Measurements from ENCODE around the gene FHIT.

FHIT gene

DNA sequence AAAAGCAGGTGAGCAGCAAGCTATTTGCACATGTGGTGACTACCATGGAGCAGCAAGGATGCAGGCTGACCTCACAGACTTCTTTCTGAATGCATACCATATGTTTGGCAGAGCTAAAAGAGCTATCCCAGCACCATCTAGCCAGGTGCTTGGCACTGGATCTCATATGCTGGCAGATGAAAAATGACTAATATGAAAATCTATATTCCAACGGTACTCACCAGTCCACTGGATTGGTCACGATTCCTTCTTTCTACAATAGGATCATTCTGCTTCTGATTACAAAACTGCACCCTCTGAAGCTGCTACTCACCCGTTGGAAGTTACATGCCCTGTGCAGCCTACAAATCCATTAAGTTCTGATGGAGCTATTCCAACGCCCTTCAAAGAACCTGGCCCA is 1487.1 kb downstream of the FHIT start:
- DNase-seq (ENCODE audit: low read depth): no peak

DNA sequence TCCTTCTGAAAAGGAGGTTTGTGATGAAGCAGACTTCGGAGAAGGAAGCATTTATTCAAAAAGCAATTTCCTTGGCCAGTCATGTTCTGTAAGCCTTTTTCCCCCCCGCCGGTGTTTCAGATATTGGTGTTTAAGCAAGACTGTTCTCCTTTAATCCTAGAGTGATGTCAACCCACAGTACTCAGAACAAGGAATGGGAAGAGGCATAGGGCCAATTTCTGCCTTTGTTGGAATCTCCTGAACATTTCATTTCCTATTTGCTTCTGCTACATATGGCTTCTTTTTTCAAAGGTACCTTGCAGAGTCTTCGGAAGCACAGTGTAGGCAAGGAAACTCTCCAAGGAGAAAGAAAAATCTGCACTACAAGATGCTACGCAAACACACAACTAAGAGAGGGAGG is 1488.3 kb downstream of the FHIT start:
- no peak for DNase-seq (ENCODE audit: low read depth)

DNA sequence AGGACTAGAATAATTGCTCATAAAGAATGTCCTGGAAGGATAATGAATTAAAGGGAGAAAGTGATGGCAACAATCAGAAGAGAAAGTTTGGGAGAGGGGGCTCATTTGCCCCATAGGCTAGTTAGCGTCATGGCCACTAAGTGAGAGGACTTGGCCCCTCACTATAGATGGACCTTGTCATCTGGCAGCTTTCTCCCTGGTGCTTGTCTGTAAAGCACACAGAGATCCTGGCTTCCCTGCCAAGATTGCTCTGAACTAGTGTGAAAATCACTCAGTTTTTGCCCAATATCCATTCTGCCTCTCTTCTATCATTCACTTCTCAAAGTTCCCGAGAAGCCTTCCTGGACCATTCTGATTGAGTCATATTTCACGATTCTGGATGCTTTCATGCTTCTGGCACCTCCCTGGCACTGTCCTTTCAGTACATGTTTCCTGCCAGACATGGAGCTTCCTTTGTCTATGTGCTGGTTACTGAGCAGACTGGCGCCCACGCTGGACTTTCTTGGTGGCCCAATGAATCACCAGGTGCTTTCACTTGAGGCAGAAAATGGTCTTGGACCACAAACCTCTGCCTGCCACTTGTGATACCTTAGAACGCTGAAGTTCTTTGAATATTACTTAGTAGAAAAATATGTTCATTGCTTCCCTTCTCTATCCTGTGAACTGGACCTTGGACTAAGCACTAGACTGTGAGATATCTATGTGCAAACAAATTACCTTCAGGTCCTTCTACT is 1491.8 kb downstream of the FHIT start:
- no peak for DNase-seq (ENCODE audit: low read depth)

DNA sequence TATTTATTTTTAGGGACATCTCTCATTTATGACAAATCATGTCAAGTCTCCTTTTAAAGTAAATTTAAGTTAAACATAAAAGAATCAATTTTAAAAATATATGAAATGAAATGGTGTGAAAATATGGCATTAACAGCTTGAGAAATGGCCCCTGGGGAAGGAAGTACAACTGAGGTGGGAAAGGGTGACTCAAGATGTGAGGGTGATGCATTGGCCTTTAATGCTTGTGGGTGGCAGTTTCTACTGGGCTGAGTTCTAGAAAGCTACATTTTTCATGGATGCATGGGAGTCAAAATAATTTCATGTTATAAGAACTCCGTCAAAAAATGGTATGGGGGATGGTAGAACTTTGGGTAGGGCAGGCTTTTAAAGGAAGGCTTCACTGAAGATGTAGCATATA is 1492.6 kb downstream of the FHIT start:
- no peak for DNase-seq (ENCODE audit: low read depth)

DNA sequence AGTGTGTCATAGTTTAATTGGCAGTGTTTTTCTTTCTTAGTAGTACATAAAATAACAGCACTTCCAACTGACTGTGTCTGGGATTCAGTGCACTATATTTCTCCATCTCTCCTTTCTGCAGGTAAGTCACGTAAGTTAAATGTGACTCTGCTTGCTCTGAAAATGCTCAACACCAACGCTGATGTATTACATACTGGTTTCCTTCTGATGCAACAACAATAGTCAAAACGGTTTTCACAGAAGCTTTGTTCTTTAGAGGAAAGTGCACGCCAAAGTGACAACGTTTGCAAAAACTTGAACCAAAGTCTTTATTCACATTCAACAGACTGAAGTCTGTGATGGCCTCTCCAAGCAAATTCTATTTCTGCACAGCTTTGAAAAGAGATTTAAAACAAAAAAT is 1494.3 kb downstream of the FHIT start:
- no peak for DNase-seq (ENCODE audit: low read depth)

DNA sequence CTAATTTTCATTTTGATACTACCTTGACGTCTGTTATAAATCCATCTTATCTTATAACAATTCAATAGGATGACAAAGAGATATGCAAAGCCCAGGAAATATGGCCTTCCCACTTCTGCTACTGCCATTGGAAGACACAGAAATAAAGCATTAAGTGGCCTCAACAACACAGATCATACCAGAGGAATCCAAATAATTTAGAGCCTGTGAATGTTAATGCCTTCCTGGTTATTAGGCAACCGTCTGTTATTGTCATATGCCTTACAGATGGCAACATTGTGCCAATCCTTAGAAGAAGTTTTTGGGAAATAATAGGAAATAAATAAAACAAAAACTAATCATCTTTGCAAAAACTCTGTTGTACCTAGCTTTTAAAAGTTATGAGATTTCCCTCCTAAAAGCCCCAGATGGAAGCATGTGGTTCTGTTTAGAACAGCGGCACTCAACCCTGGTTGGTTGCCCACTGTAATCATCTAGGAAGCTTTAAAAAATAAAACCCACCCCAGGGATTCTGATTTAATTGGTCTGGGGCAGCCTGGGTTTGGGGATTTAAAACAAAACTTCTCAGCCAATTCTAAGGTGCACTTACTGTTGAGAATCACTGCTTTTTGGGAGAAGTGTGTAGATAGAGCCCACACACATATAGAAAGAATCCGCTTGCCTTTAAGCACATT is 1496.7 kb downstream of the FHIT start:
- no peak for DNase-seq (ENCODE audit: low read depth)

DNA sequence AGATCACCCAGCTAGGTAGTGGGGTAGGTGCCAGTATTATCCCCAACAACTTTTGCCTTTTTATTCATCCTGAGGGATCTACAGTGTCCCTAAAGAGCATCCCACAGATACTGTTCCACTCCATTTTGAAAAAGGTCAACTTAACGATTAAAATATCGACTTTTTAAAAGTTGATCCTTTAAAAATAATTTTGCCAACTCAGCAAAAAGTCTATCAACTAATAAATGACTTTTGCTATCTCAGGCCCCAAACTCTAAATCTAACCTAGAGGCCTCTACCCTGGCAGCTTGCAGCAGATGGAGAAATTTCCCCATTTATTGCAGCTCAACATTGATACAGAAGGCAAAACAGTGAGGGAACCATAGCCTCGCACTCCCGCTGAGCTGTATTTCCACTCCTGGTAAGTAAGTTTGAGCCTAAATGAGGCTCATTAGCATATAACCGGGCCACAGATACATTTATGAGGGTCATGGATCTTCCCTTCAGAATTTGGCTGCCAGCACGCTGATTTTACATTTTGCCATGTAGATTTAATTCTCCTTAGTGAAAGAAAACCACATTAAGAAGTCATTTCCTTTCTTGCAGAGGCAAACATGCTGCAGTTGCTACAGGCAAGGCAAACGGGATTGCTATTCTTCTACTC is 1497.3 kb downstream of the FHIT start:
- no peak for DNase-seq (ENCODE audit: low read depth)

DNA sequence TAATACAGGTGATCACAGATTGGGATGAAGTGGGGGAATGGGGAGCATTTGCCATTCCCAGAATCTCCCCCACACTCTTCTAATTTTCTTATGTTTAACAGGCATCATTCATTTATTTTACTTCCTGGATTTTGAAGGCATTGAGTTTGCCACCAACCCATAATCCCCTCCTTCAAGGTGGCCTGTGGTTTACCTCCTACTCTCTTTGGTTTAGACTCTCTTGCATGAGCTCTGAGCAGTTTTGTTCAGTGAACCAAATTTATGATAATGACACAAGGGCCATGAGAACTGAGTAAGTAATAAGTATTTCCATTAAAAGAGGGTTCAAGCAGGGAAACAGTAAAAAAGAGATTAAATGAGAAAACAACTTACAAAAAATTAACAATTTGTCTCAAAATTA is 1498.3 kb downstream of the FHIT start:
- no peak for DNase-seq (ENCODE audit: low read depth)

DNA sequence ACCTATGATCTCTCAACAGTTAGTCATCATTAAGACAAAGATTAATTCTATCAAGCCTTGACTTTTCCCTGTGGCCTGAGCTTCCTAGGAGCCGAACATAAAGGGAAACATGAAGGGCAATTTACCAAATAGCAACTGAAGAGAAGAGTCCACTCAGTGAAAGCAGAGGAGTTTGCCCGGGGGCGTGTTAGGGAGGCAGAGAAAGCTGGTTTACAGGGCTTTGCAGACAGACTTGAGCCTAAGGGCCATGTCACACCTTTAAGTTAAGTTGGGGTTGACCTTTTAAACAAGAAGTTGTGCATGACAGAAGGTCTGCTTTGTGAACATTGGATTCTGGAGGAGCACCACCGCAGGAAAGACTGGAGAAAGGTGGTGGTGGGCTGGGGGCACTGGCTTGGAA is 1499.6 kb downstream of the FHIT start:
- no peak for DNase-seq (ENCODE audit: low read depth)

DNA sequence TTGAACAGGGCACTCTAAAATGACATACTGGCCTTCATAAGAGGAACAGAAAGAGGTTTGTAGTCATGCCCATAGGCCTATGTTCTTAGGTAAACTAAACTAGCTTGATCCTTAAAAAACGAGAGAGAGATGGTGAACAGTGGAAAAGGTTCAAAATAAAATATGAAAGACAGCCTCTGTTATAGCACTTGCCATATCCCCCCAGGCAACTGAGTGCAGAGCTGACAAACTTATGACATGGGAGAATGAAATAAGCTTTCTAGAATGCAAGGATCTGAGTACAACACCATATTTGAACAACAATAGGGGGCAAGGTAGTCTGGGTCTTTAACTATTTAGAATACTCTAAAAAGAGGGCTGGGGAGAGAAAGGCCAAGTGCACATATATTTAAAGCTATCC is 1500.9 kb downstream of the FHIT start:
- DNase-seq (ENCODE audit: low read depth): no peak

DNA sequence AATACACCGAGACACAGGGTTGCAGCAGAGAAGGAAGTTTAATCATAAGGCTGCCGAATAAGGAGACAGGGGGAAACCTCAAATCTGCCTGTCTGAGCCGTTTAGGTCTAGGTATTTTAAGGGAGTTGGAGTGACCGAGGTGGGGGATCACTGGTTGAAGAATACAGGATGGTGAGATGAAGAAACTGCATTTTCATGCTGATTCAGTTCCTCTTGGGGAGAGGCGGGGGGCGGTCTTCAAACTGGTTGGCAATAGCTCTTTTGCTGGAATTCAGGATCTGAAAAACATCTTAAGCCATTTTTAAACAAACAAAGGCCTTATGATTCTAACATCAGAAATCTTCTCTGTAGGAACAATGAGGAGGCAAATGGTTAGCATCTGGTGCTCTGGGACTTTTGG is 1502.0 kb downstream of the FHIT start:
- no peak for DNase-seq (ENCODE audit: low read depth)

DNA sequence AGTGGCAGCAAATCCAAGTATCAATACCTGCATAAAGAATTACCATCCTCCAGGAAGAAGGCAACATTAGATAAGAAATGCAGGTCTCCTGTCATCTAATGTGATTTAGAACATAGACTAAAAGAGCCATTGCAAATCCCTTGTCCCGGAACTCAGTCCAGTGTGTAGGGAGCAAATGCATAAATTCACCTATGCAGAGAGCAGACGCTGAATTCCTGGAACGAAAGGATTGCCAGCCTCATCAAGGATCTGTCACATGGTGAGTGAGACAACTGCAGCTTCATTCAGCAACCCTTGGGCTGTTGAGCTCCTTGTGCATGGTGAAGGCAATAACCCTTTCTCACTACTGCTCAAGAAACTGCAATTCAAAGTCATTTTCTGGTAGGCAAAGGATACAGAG is 1504.7 kb downstream of the FHIT start:
- DNase-seq (ENCODE audit: low read depth): no peak

DNA sequence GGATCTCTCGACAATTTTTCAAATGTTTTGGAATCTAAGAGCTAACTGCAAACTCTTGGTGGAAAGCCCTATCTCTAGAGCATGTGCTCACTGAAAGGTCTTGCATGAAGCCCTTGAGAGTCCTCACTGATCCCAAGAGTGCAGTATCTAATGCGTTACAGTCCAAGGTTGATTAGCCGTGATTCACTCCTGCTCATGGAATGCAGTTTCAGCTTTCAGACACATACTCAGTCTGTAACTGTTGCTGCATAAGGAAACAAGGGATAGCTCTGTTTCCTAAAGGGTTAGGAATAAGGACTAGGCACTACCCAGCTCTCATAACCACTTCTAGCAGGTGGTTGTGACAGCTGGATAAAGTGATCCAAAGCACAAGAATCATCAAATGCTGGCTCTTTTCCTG is 1514.0 kb downstream of the FHIT start:
- DNase-seq (ENCODE audit: low read depth): no peak

DNA sequence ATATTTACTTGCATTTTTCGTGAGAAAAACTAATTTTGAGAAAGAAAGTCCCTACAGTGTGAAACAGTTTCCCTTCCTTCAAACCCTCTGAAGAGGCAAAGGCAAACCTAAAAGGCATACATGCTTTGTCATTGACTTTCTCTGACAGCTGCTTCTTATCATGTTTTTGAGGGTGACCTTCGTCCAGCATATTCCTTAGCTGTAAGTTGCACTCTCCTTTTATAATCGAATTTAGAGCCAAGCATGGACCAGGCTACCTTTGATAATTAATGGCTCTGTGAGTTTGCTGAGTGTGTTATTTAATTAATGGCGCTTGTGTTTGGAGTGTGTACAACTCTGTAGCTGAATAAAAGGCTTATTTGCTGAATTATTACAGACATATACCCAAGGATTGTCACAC is 1517.2 kb downstream of the FHIT start:
- no peak for DNase-seq (ENCODE audit: low read depth)

DNA sequence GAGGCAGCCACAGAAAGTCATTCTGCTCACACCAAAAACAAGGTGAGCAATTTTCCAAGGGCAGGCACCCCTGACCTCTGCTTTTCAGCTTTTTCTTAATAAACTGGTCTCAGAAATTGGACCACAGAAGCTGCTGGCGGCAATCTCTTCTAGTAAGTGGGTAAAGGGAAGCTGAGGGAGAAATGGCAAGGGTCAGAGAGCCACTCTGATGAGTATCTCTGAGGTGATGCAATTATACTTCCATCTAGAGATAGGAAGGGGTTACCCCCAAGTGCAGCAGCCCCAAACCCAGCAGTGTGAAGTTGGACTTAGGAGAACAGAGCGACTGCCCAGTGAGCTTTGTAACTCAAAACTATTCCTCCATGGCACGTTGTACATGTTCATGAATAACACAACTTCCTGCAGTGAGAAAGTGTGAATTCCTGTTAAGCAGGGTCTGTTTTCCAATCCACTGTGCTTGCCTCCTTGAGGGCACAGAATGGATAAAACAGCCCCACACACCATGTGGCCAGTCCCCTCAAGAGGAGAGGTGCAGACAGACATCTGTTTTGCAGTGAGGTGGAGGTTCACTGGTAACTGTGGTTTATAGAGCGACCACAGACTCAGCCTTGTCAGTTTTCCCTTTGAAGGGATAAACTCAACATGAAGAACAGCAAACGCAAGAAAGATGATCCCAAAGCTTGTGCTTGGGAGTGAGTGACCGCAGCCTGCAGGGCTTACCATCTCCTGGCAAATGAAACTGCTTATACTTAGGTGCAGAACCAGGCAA is 1518.0 kb downstream of the FHIT start:
- DNase-seq (ENCODE audit: low read depth): no peak

DNA sequence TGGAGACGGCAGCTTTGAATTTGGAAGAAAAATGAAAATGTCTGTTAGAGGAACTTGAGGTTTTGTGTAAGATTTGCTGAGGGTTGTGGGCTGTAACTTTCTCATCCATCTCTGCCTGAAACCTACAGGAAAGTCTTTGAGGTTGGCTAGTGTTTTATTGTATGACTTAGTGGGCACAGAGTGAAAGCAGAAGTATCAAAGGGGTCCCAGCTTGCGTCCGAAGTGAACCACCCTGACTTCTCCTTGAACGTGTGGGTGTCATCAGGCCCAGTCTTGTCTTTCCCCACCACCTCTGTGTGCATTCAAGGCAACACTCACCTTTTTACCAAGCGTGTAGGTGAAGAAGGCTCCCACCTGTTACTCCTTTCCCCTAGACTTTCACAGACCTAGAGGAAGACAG is 1519.3 kb downstream of the FHIT start:
- DNase-seq (ENCODE audit: low read depth): no peak

DNA sequence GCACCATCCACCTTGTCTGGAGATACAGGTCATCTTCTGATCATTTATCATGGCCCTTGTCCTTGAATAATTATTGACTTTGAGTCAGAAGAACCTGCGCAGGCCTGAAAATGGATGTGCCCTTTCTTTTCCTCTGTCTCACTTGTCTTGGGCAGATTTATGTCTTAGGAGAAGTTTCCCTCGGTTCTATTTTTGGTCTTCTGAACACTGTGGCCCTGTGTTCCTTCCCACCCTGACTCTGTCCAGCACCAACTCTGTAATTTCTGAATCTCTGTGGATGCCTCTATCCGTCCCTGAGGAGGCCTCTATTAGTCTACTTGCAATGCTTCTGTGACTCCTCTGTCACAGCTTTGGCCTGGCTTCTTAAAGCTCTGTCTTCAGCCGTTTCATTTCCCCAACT is 1520.7 kb downstream of the FHIT start:
- no peak for DNase-seq (ENCODE audit: low read depth)

DNA sequence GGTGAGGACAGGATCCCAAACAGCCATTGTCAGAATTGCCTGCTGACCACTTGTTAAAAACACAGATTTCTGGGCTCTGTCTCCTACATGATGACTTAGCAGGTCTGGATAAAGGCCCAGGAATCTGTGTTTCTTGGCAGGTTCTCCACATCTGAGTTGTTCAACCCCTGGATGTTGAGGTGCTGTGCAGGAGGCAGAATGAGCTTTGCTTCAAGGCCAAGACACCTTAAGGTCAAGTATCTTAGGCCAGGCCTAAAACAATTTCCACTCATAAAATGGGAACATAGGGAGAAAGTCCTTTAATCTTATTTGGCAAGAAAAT is 1522.7 kb downstream of the FHIT start:
- no peak for DNase-seq (ENCODE audit: low read depth)

DNA sequence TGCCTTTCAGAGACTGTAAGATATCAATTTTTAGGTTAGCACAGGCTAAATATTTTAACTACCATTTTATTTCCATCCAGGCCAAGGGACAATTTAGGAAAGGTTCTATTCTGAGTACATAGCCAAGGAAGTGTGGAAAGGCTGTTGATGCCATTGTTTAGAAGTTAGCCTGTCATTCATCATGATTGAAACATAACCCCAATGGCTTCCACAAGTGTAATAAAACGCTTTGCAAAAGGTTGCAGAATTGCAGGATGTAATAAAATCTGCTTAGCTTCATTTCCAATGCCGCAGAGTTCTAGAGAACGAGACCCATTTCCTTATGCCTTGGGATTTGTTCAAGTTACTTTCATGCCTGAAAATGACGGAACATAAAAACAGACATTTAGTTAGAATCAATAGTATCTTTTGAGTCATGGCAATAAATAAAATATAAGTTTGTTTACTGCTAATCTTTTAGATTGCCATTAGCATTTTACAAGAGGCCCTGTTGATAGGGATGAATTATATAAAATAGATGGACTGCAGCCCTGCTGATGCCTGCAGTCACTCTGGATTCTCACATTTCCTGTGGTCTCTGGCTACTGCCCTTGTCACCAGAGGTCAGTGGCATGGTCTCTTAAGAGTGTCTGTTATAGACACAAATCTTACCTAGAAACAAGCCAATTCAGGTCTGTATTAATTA is 1523.2 kb downstream of the FHIT start:
- no peak for DNase-seq (ENCODE audit: low read depth)

DNA sequence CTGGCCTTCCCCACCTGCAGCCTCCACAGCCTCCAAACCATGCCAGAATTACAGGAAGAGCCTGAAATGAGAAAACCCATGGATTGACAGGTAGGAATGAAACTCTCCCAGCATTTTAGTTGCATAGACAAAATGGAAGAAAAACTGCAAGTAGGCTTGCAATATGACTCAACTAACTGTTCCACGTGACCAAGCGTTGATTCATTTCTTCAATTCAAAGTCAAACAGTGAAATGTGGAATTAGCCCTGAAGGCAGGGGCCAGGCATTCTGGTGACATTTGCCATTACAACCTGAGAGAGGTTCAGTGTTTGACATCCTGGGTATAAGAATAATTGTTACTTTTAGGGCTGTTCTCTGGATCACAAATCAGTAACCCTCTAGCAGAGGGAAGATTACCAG is 1525.0 kb downstream of the FHIT start:
- no peak for DNase-seq (ENCODE audit: low read depth)

DNA sequence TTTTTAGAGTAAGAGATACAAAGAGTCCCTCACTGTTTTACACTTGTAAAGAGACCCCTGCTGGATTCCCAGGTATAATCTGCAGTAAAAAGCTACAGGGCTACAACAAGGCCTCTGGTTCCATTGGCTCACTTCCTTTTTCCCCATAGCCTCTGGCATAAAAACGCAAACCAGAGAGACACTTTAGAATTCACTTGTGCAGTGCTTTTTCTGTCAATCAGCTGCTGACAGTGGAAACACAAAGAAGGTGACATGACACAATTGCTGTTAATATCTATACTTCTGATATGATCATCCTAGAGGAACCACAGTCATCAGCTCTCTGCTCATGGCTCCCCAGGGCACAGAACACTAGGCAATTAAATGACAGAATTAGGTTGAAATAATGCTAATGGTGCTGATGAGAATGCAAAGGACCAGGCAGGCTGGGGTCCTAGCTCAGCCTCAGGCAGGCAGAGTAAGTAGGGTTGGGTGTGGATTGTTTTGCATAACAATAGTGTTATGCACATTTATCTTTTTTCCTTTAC is 1533.5 kb downstream of the FHIT start:
- DNase-seq (ENCODE audit: low read depth): no peak

DNA sequence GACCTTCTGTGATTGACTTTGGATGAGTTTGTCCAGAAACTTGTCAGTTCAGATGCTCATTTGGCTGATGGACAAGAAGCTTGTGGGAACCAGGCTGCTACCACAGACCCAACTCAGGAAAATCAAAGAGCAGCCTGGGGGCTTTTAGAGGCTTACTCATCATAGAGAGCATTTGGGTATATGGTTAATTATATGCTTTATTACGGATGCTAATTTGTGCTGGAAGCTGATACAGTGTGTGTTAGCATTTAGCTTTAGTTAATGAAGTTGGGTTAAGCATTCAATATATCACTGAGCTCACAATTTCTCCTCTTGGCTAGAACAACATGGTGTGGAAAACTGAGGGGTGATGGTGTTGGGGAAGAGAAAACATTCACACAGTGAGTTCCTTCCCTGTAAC is 1537.2 kb downstream of the FHIT start:
- DNase-seq (ENCODE audit: low read depth): no peak
